Transverse colon (tissue), 4 donors: ENCODE measurements around the gene HK1. TPM values are rescaled to one million over a fixed set of nuclear protein-coding genes. Genes with fewer than 3 reads are reported as not detected.
A peak's percentile ranks its signal among the peaks of the same experiment; 100 is the strongest.

Experiments used
- DNase-seq: peaks from one replicate; pipeline ENCODE4 v3.0.0-alpha.2; 2019
- H3K27ac ChIP-seq, 4 donors: fragments of 200-600 bp; sonication (generic); 2 replicates each; pipeline ENCODE4 v1.5.1; 2016 to 2018; ENCODE audit warnings: inconsistent platforms in 4 of 4
- H3K27me3 ChIP-seq: fragments of 200-600 bp; sonication (generic); 2 replicates; pipeline ENCODE4 v1.5.1; 2017; ENCODE audit warnings: inconsistent platforms
- H3K36me3 ChIP-seq, 4 donors: fragments of 200-600 bp; sonication (generic); 2 replicates each; pipeline ENCODE4 v1.5.1; 2017 to 2019; ENCODE audit warnings: inconsistent platforms in 4 of 4
- H3K4me1 ChIP-seq, 4 donors: fragments of 200-600 bp; sonication (generic); 2 replicates each; pipeline ENCODE4 v1.5.1; 2017 to 2020; ENCODE audit warnings: inconsistent platforms in 4 of 4
- H3K4me3 ChIP-seq, 4 donors: fragments of 200-600 bp; sonication (generic); 1 replicate in 1 of 4; 2 replicates in 3 of 4; pipeline versions ENCODE4 v1.5.1 to v1.6.1; 2017 to 2019; ENCODE audit warnings: inconsistent platforms in 4 of 4
- H3K9me3 ChIP-seq, 2 donors: fragments of 200-600 bp; sonication (generic); 2 replicates each; pipeline ENCODE4 v1.5.1; 2017 to 2019; ENCODE audit warnings: inconsistent platforms in 2 of 2
- EP300 ChIP-seq: sonication (generic); formaldehyde crosslinking; IDR thresholded peaks from one replicate; pipeline ENCODE4 v1.6.1; 2017; ENCODE audit warnings: antibody characterized with exemption, low read depth
- POLR2A ChIP-seq: fragments of 450-650 bp; IDR thresholded peaks from one replicate; pipeline ENCODE4 v1.6.1; 2016; ENCODE audit warnings: antibody characterized with exemption, mild to moderate bottlenecking, moderate library complexity
- POLR2AphosphoS5 ChIP-seq, 3 donors: sonication (generic); formaldehyde crosslinking; IDR thresholded peaks; one replicate each; pipeline ENCODE4 v1.6.1; 2016; ENCODE audit warnings: antibody characterized with exemption in 3 of 3
- WGBS, 2 donors: methylation state at CpG; one replicate each; pipeline ENCODE4 v1.1.5; 2018; ENCODE audit warnings: low coverage in 1 of 2; 5-methylcytosine and 5-hydroxymethylcytosine counted together
- in situ Hi-C, 4 donors: fragments of 200-750 bp; cut with MboI; loops; one replicate each; pipeline versions ENCODE4 v1.15.0 to v1.15.1; 2017; ENCODE audit warnings: low sequenced_read_pairs in 3 of 4, low pct_ligation_motif_present in 1 of 4, low pct_unique_long_range_greater_than_20kb in 1 of 4
- intact Hi-C: fragments of 100-400 bp; cut with DNase I; formaldehyde crosslinking; loops from one replicate; pipeline ENCODE4 v1.15.1; 2023; ENCODE audit warnings: low total_unique reads
- total RNA-seq, 4 donors: library from RNA; depleted of rRNA; stranded (reverse); fragments of >200 nt; gene quantifications; one replicate each; pipeline ENCODE4 v1.1.0, GENCODE V29; 2016
- TF ChIP-seq, protein P1 (sequence below), 5 experiments: fragments of 200-600 bp in 3 of 5; fragments of 450-650 bp in 2 of 5; sonication (generic) in 3 of 5; IDR thresholded peaks; 1 replicate in 2 of 5; 2 replicates in 3 of 5; pipeline ENCODE4 v1.5.1; 2016 to 2017; ENCODE audit warnings: antibody characterized with exemption in 5 of 5, inconsistent platforms in 3 of 5, mild to moderate bottlenecking in 2 of 5, moderate library complexity in 1 of 5

Gene HK1
- total RNA-seq, 4 donors from 2014 or later: 27.3 to 69.9 (median 54.0) TPM

DNA sequence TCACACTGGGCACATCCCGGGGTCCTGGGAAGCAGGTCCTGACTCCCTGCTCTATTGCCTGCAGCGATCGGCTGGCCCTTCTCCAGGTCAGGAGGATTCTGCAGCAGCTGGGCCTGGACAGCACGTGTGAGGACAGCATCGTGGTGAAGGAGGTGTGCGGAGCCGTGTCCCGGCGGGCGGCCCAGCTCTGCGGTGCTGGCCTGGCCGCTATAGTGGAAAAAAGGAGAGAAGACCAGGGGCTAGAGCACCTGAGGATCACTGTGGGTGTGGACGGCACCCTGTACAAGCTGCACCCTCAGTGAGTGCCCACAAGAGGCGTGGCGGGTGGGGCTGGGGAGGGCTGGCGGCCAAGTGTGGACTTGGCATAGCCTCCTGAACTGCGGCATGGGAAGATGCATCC lies 12.8 kb upstream of the HK1 start:
- in situ Hi-C loops: loop anchor here in 3 of 4 donors (25.0 kb wide), 2 partner anchors 247 to 372 kb away; partner anchors contain the start of gene FAM241B (in 1 of the 3)

DNA sequence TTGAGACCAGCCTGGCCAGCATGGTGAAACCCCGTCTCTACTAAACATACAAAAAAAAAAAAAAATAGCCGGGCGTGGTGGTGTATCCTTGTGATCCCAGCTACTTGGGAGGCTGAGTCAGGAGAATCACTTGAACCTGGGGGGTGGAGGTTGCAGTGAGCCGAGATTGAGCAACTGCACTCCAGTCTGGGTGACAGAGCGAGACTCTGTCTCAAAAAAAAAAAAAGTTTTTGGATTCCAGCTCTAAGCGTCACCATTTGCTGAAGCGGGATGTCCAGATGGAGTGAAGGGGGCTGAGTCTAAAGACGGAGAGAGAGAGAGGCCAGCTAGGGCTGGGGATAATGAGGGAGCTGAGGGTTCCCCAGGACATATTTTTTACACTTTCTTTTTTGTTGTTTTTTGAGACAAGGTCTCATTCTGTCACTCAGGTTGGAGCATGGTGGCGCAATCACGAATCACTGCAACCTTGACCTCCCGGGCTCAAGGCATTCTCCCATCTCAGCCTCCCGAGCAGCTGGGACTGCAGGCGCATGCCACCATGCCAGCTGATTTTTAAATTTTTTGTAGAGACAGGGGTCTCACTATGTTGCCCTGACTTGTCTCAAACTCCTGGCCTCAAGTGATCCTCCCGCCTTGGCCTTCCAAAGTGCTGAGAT lies 9.4 kb upstream of the HK1 start:
- TF ChIP-seq POLR2A: no peak
- TF ChIP-seq EP300: no peak
- TF ChIP-seq POLR2AphosphoS5 (IDR thresholded peaks at IDR 0.05): no peak
- TF ChIP-seq, protein P1, sequence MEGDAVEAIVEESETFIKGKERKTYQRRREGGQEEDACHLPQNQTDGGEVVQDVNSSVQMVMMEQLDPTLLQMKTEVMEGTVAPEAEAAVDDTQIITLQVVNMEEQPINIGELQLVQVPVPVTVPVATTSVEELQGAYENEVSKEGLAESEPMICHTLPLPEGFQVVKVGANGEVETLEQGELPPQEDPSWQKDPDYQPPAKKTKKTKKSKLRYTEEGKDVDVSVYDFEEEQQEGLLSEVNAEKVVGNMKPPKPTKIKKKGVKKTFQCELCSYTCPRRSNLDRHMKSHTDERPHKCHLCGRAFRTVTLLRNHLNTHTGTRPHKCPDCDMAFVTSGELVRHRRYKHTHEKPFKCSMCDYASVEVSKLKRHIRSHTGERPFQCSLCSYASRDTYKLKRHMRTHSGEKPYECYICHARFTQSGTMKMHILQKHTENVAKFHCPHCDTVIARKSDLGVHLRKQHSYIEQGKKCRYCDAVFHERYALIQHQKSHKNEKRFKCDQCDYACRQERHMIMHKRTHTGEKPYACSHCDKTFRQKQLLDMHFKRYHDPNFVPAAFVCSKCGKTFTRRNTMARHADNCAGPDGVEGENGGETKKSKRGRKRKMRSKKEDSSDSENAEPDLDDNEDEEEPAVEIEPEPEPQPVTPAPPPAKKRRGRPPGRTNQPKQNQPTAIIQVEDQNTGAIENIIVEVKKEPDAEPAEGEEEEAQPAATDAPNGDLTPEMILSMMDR (IDR thresholded peaks at IDR 0.05): no peak
- no peak overlapping the region for H3K27ac ChIP-seq
- H3K27me3 ChIP-seq: no peaks in the 10 kb centered on the region
- H3K4me1 ChIP-seq: no peaks in the 10 kb centered on the region
- intact Hi-C loops: no loop called here
- WGBS, 2 donors: 84 to 89% methylated on average over 10 to 14 of the region's 14 CpGs
- in situ Hi-C loops: loop anchor here in 3 of 4 donors (25.0 kb wide), 2 partner anchors 243 to 368 kb away; partner anchors contain the start of gene FAM241B (in 1 of the 3)
- H3K36me3 ChIP-seq: no peaks in the 10 kb centered on the region
- no peaks in the 10 kb centered on the region for H3K9me3 ChIP-seq
- DNase-seq: no peak
- no peak overlapping the region for H3K4me3 ChIP-seq

More for the DNA sequence above, 12.8 kb upstream of the HK1 start:
- TF ChIP-seq, protein P1 (IDR thresholded peaks at IDR 0.05): no peak
- TF ChIP-seq POLR2AphosphoS5 (IDR thresholded peaks at IDR 0.05) (no peak), EP300 (no peak), POLR2A (no peak)
- intact Hi-C loops: no loop called here
- no peaks in the 10 kb centered on the region for H3K4me1 ChIP-seq
- WGBS, 2 donors: 86% methylated on average over 17 of the region's 17 CpGs; no CpG with 5 or more reads in 1 of the 2 donors
- H3K9me3 ChIP-seq: no peaks in the 10 kb centered on the region
- peak; percentile 26 for DNase-seq
- no peaks in the 10 kb centered on the region for H3K27me3 ChIP-seq
- no peak overlapping the region for H3K4me3 ChIP-seq
- no peaks in the 10 kb centered on the region for H3K36me3 ChIP-seq
- no peak overlapping the region for H3K27ac ChIP-seq

DNA sequence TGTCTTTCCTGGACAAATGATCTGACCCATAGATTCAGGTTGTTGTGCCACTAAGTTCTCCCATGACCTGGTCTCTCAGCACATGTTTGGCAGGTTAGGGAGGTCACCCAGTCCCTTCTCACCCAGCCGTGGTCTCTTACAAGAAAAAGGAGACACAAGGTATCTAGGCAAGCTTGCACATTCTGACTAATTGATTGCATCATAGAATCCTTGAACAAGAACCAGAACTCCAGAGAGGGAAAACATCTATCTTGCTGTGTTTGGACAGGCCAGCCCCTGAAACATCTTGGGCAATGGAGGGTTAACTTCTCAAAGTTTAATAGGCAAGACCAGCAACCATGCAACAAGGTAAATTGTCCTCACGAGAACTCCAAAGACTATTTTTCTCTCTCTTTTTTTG lies 8.5 kb upstream of the HK1 start:
- WGBS, 2 donors: 33 to 77% methylated on average over 1 to 2 of the region's 2 CpGs
- in situ Hi-C loops: loop anchor here in 3 of 4 donors (25.0 kb wide), 2 partner anchors 243 to 368 kb away; partner anchors contain the start of gene FAM241B (in 1 of the 3)

DNA sequence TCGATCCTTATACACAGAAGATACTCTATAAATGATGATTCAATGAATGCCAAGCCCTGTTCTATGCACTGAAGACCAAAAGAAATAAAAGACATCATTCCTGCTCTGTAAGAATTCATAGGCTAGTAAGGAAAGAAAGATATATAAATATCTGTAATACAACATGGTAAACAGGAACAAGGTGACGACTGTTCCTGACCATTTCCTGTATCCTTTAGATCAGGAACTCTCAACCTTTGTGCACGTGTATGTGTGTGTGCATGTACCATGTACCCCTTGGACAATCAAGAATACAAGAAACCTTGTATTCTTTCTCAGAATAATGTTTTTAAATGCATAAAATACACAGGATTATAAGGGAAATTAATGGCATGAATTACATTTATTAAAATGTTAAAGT lies 7.3 kb upstream of the HK1 start:
- 70 to 92% methylated on average over 1 to 3 of the region's 3 CpGs for WGBS, 2 donors

More for the DNA sequence above, 8.5 kb upstream of the HK1 start:
- Histone ChIP-seq H3K9me3 (no peaks in the 10 kb centered on the region), H3K36me3 (no peaks in the 10 kb centered on the region), H3K27me3 (no peaks in the 10 kb centered on the region), H3K4me1 (no peaks in the 10 kb centered on the region), H3K27ac (no peak overlapping the region), H3K4me3 (no peak overlapping the region)
- DNase-seq: no peak
- intact Hi-C loops: no loop called here
- TF ChIP-seq EP300: no peak
- TF ChIP-seq POLR2AphosphoS5 (IDR thresholded peaks at IDR 0.05): no peak
- no peak for TF ChIP-seq POLR2A
- TF ChIP-seq, protein P1 (IDR thresholded peaks at IDR 0.05): no peak

More for the DNA sequence above, 7.3 kb upstream of the HK1 start:
- no peak overlapping the region for H3K4me3 ChIP-seq
- intact Hi-C loops: no loop called here
- TF ChIP-seq, protein P1 (IDR thresholded peaks at IDR 0.05): no peak
- no peak for TF ChIP-seq POLR2A
- no peak for TF ChIP-seq POLR2AphosphoS5 (IDR thresholded peaks at IDR 0.05)
- no peak for TF ChIP-seq EP300
- no peaks in the 10 kb centered on the region for H3K4me1 ChIP-seq
- no peaks in the 10 kb centered on the region for H3K36me3 ChIP-seq
- DNase-seq: no peak
- no peak overlapping the region for H3K27ac ChIP-seq
- no peaks in the 10 kb centered on the region for H3K9me3 ChIP-seq
- H3K27me3 ChIP-seq: no peaks in the 10 kb centered on the region
- in situ Hi-C loops: loop anchor here in 3 of 4 donors (25.0 kb wide), 2 partner anchors 241 to 366 kb away; partner anchors contain the start of gene FAM241B (in 1 of the 3)
